GM13977 (cell line): ENCODE measurements around the gene TMEM198.

Source experiments
- DNase-seq: peaks from one replicate; pipeline ENCODE4 v3.0.0; 2012; ENCODE audit warnings: low spot score
- CTCF ChIP-seq: IDR thresholded peaks from 2 replicates; pipeline ENCODE4 v1.5.1; 2012; ENCODE audit warnings: mild to moderate bottlenecking, control low read depth; ENCODE audit not compliant: insufficient read depth; ENCODE audit errors: extremely low read depth, missing control alignments
- in situ Hi-C: fragments of 300-500 bp; cut with MboI; formaldehyde crosslinking; loops from one replicate; pipeline ENCODE4 v1.12.0; 2022; ENCODE audit warnings: low sequenced_read_pairs, low pct_unique_long_range_greater_than_20kb, mixed read lengths, inconsistent platforms; ENCODE audit not compliant: unreplicated experiment

The TMEM198 gene

GRCh38 chr2:219525533-219526232, 18.1 kb upstream of the TMEM198 start:
- no peak for DNase-seq

GRCh38 chr2:219526320-219527075, 17.3 kb upstream of the TMEM198 start:
- TF ChIP-seq CTCF, result no peak
- no peak for DNase-seq
- in situ Hi-C loops, result no loop called here

More at GRCh38 chr2:219525533-219526232, 18.1 kb upstream of the TMEM198 start:
- no peak for TF ChIP-seq CTCF
- in situ Hi-C loops, result no loop called here

- in situ Hi-C loops, result no loop called here
- no peak for DNase-seq
- TF ChIP-seq CTCF, result no peak
Measured at GRCh38 chr2:219527076-219527394, 16.8 kb upstream of the TMEM198 start.

- DNase-seq, result no peak
- in situ Hi-C loops, result no loop called here
- no peak for TF ChIP-seq CTCF
Measured at GRCh38 chr2:219527472-219527871, 16.4 kb upstream of the TMEM198 start.

GRCh38 chr2:219530048-219530963, 13.5 kb upstream of the TMEM198 start:
- TF ChIP-seq CTCF, result peak; percentile 95
- in situ Hi-C loops, result loop anchor here (10.0 kb wide), 1 partner anchor 126 kb away; no protein-coding TSS in a partner anchor
- DNase-seq, result peak; percentile 95

- in situ Hi-C loops, result loop anchor here (10.0 kb wide), 1 partner anchor 127 kb away; no protein-coding TSS in a partner anchor
- TF ChIP-seq CTCF, result no peak
- DNase-seq, result no peak
Measured at GRCh38 chr2:219531639-219532377, 12.0 kb upstream of the TMEM198 start.
